KMS-11 (cell line): ENCODE measurements around the gene DLG2.

Experiments used
- H2AFZ ChIP-seq: fragments of 200-600 bp; sonication (generic); 2 replicates; pipeline ENCODE4 v1.6.1; 2016; ENCODE audit warnings: antibody characterized with exemption, mixed run types, low read depth
- H3K27ac ChIP-seq: fragments of 200-600 bp; sonication (generic); 2 replicates; pipeline ENCODE4 v1.6.1; 2016; ENCODE audit warnings: mild to moderate bottlenecking, mixed run types
- H3K27me3 ChIP-seq: fragments of 200-600 bp; sonication (generic); 2 replicates; pipeline ENCODE4 v1.6.1; 2017; ENCODE audit warnings: mild to moderate bottlenecking, low read depth, mixed run types, moderate library complexity; ENCODE audit not compliant: insufficient read depth
- H3K36me3 ChIP-seq: fragments of 200-600 bp; sonication (generic); 2 replicates; pipeline ENCODE4 v1.6.1; 2017; ENCODE audit warnings: mild to moderate bottlenecking, mixed run types; ENCODE audit not compliant: insufficient read depth
- H3K4me1 ChIP-seq: fragments of 200-600 bp; sonication (generic); 2 replicates; pipeline ENCODE4 v1.6.1; 2016; ENCODE audit warnings: mild to moderate bottlenecking, low read depth, mixed run types; ENCODE audit not compliant: poor library complexity, severe bottlenecking
- H3K4me2 ChIP-seq: fragments of 200-600 bp; sonication (generic); 2 replicates; pipeline ENCODE4 v1.7.0; 2016; ENCODE audit warnings: mild to moderate bottlenecking, mixed run types
- H3K4me3 ChIP-seq: fragments of 200-600 bp; sonication (generic); IDR thresholded peaks from 2 replicates; pipeline ENCODE4 v1.6.1; 2017; ENCODE audit warnings: low read depth, low read length, mixed read lengths; ENCODE audit not compliant: insufficient read depth
- H3K79me2 ChIP-seq: fragments of 200-600 bp; sonication (generic); 2 replicates; pipeline ENCODE4 v1.6.1; 2016; ENCODE audit warnings: low read depth, mixed run types; ENCODE audit not compliant: insufficient read depth
- H3K9ac ChIP-seq: fragments of 200-600 bp; sonication (generic); 2 replicates; pipeline ENCODE4 v1.6.1; 2016; ENCODE audit warnings: mild to moderate bottlenecking, mixed run types
- H4K20me1 ChIP-seq: fragments of 200-600 bp; sonication (generic); 2 replicates; pipeline ENCODE4 v1.6.1; 2016; ENCODE audit warnings: mild to moderate bottlenecking, mixed run types; ENCODE audit not compliant: insufficient read depth
- CTCF ChIP-seq: fragments of 200-600 bp; sonication (generic); conservative IDR thresholded peaks from 2 replicates; pipeline ENCODE4 v1.6.1; 2017; ENCODE audit warnings: low read depth, mild to moderate bottlenecking, antibody characterized with exemption, low read length, moderate library complexity, mixed read lengths

Gene DLG2

GRCh38 chr11:85195934-85196333 is 431.2 kb downstream of the DLG2 start:
- no peak overlapping the region for H3K9ac ChIP-seq

GRCh38 chr11:85187992-85188391 is 439.2 kb downstream of the DLG2 start:
- Histone ChIP-seq H3K27ac (no peak overlapping the region), H3K36me3 (no peaks in the 10 kb centered on the region), H3K79me2 (no peaks in the 10 kb centered on the region), H3K4me1 (peaks cover 3% of the 10 kb centered on the region), H3K4me2 (no peak overlapping the region), H3K27me3 (no peaks in the 10 kb centered on the region), H3K9ac (no peak overlapping the region), H2AFZ (no peak overlapping the region), H4K20me1 (no peaks in the 10 kb centered on the region), H3K4me3 (no peak overlapping the region)
- TF ChIP-seq CTCF = no peak

More at GRCh38 chr11:85195934-85196333, 431.2 kb downstream of the DLG2 start:
- TF ChIP-seq CTCF = no peak
- no peaks in the 10 kb centered on the region for H3K36me3 ChIP-seq
- H3K27me3 ChIP-seq = no peaks in the 10 kb centered on the region
- no peak overlapping the region for H3K4me2 ChIP-seq
- no peaks in the 10 kb centered on the region for H3K4me1 ChIP-seq
- H4K20me1 ChIP-seq = no peaks in the 10 kb centered on the region
- H3K27ac ChIP-seq = no peak overlapping the region
- no peak overlapping the region for H2AFZ ChIP-seq
- H3K4me3 ChIP-seq = no peak overlapping the region
- H3K79me2 ChIP-seq = no peaks in the 10 kb centered on the region

GRCh38 chr11:85184721-85185120 is 442.4 kb downstream of the DLG2 start:
- no peak overlapping the region for H3K9ac ChIP-seq
- H3K79me2 ChIP-seq = no peaks in the 10 kb centered on the region
- H3K36me3 ChIP-seq = no peaks in the 10 kb centered on the region
- no peak overlapping the region for H3K27ac ChIP-seq
- no peaks in the 10 kb centered on the region for H4K20me1 ChIP-seq
- H2AFZ ChIP-seq = no peak overlapping the region
- H3K27me3 ChIP-seq = no peaks in the 10 kb centered on the region
- H3K4me1 ChIP-seq = peaks cover 12% of the 10 kb centered on the region
- H3K4me2 ChIP-seq = no peak overlapping the region
- H3K4me3 ChIP-seq = no peak overlapping the region
- no peak for TF ChIP-seq CTCF

GRCh38 chr11:85182441-85183387 is 444.4 kb downstream of the DLG2 start:
- H3K4me1 ChIP-seq = peaks cover 12% of the 10 kb centered on the region
- H2AFZ ChIP-seq = no peak overlapping the region
- no peaks in the 10 kb centered on the region for H3K27me3 ChIP-seq
- H3K4me2 ChIP-seq = no peak overlapping the region; the same call in 1 of the 2 replicates
- no peak overlapping the region for H3K27ac ChIP-seq
- peak; percentile 67 for TF ChIP-seq CTCF
- no peak overlapping the region for H3K9ac ChIP-seq
- no peaks in the 10 kb centered on the region for H3K36me3 ChIP-seq
- H3K4me3 ChIP-seq = no peak overlapping the region
- H3K79me2 ChIP-seq = no peaks in the 10 kb centered on the region
- H4K20me1 ChIP-seq = no peaks in the 10 kb centered on the region
